GM12864 (cell line): ENCODE measurements around the gene STK4.

Source experiments
- DNase-seq: peaks from one replicate; pipeline ENCODE4 v3.0.0-alpha.2; 2011; ENCODE audit warnings: low read depth
- H3K4me3 ChIP-seq: 2 replicates; pipeline ENCODE4 v1.5.1; 2011; ENCODE audit warnings: mild to moderate bottlenecking, low read depth, low read length, control low read depth
- CTCF ChIP-seq: IDR thresholded peaks from 2 replicates; pipeline ENCODE4 v1.5.1; 2011; ENCODE audit warnings: low read depth, mild to moderate bottlenecking, moderate library complexity, low read length, control low read depth, inconsistent platforms; ENCODE audit errors: missing control alignments

Gene STK4

GRCh38 chr20:45112754-45113153 is 146.4 kb downstream of the STK4 start:
- DNase-seq = no peak
- TF ChIP-seq CTCF = no peak
- H3K4me3 ChIP-seq = no peak overlapping the region

- no peak for TF ChIP-seq CTCF
- DNase-seq = no peak
Measured at GRCh38 chr20:45113865-45114264, 147.6 kb downstream of the STK4 start.

GRCh38 chr20:45114465-45115385 is 148.4 kb downstream of the STK4 start, which contains the start of gene WFDC5:
WFDC5 (minus strand) TSS chr20:45115174; CDS start chr20:45115083, 91 bp downstream.
- DNase-seq = no peak
- no peak within 1 kb of the TSS for H3K4me3 ChIP-seq
- no peak for TF ChIP-seq CTCF

More at GRCh38 chr20:45113865-45114264, 147.6 kb downstream of the STK4 start:
- no peak overlapping the region for H3K4me3 ChIP-seq

DNA sequence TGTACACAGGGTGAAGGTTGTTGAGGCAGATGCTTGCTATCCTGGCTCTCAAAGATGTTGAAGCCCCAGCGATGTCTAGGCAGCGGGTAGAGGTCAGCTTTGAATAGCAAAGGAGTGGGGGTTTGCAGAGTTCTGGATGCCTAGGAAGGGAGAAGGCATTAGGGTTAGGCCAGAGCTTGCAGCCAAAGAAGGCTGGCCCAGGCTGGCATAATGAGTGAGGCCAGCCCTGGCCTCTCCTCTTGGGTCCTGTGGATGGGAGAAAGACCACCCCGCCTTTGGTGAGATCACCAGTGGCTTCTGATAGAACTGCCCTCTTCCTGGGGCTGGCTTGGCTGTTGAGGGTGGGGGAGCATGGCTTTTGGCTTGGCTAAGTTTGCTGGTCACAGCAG is 149.1 kb downstream of the STK4 start:
- TF ChIP-seq CTCF = no peak
- no peak for DNase-seq
- no peak overlapping the region for H3K4me3 ChIP-seq

- no peak for DNase-seq
- H3K4me3 ChIP-seq = no peak overlapping the region
- TF ChIP-seq CTCF = no peak
Measured at GRCh38 chr20:45115829-45116228, 149.5 kb downstream of the STK4 start.

GRCh38 chr20:45117581-45117980 is 151.3 kb downstream of the STK4 start:
- no peak for DNase-seq
- TF ChIP-seq CTCF = no peak
- H3K4me3 ChIP-seq = no peak overlapping the region
